ENCODE results near the gene DNAJC11.
"Not testable (repeated sequence)": the region's sequence is repeated elsewhere in the genome, so short reads cannot be mapped to it uniquely, and the experiment has no call there.

DNAJC11 gene

GRCh38 chr1:6653436-6654290 lies 48.0 kb downstream of the DNAJC11 start:
- no peak for DNase-seq (ENCODE audit: low read depth in 1 of 2, low spot score in 1 of 2)

DNA sequence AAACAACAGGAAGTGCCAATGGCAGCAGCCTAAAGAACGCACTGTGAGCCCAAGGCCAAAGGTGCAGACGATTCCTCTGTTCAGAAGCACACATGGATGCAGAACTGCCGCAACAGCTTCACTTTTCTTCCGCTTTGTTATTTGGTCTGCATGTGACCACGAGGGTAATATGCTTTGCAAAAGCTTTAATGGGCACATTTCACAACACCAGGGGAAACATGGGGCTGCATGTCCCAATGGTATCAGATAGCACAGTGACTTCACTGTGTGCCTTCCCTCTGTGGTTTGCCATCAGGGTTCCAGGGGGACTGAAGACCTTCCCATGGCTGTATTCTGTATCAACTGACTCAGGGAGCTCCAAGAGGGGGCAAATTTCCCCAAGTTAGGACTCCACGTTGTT lies 48.6 kb downstream of the DNAJC11 start:
- DNase-seq (ENCODE audit: low read depth in 1 of 2, low spot score in 1 of 2) = no peak

DNA sequence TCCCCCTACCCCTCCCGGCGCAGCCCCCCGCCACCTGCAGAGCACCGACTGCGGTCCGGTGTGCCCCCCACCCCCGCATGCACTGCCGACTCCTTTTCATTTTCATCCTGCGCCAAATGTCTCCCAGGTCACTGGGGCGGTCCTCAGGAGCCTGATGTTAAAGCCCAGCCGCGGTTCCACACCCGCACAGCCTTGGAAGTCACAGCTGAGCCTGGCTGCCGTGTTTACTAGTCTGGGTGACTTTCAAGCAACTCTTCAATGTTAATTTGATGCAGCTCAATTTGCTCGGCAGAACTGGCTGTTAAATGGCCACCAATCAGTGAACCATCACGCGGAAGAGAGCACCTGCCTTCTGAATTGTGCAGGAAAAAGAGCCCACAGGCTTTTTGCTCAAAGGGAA lies 49.7 kb downstream of the DNAJC11 start:
- no peak for DNase-seq (ENCODE audit: low read depth in 1 of 2, low spot score in 1 of 2)

- DNase-seq (ENCODE audit: low read depth in 1 of 2, low spot score in 1 of 2) = no peak
These were observed 53.1 kb downstream of the DNAJC11 start for GRCh38 chr1:6648556-6648955.

GRCh38 chr1:6646499-6647148 lies 55.0 kb downstream of the DNAJC11 start:
- DNase-seq (ENCODE audit: low read depth in 1 of 2, low spot score in 1 of 2) = no peak

DNA sequence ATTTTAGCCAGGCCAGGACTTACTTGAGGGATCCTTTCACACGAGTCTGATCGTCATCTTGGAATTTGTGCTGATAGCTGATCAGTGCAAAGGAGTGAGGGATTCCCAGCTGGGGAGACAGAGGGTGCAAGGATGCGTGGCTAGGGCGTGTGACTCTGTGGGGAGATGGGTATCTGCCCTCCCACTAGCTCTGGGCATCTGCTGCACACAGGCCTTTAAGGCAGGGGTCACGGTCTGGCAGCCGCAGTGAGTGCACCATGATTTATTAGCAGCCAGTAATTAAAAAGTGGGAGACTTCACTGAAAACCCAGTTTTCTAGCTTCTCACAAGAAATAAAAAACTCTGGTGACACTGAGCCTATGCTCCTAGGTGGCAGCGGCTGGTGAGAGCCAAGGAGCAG lies 56.6 kb downstream of the DNAJC11 start:
- no peak for DNase-seq (ENCODE audit: low read depth in 1 of 2, low spot score in 1 of 2)

DNA sequence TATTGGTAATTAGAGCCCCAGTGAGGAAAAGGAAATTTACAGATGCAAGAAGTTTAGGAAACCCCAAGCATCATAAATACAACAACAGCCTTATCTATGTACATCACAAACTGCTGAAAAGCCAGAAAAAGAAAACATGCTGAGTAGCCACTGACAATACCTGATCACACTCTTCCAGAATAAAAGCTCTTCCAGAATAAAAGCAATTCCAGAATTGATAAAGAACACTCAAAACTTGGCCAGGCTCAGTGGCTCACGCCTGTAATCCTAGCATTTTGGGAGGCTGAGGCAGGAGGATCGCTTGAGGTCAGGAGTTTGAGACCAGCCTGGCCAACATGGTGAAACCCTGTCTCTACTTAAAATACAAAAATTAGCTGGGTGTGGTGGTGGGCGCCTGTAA lies 60.7 kb downstream of the DNAJC11 start:
- DNase-seq (ENCODE audit: low read depth in 1 of 2, low spot score in 1 of 2) = not testable (repeated sequence)

GRCh38 chr1:6638226-6638625 lies 63.4 kb downstream of the DNAJC11 start:
- no peak for DNase-seq (ENCODE audit: low read depth in 1 of 2, low spot score in 1 of 2)

- DNase-seq (ENCODE audit: low read depth in 1 of 2, low spot score in 1 of 2) = no peak
These were observed 63.8 kb downstream of the DNAJC11 start for GRCh38 chr1:6637770-6638169.

DNA sequence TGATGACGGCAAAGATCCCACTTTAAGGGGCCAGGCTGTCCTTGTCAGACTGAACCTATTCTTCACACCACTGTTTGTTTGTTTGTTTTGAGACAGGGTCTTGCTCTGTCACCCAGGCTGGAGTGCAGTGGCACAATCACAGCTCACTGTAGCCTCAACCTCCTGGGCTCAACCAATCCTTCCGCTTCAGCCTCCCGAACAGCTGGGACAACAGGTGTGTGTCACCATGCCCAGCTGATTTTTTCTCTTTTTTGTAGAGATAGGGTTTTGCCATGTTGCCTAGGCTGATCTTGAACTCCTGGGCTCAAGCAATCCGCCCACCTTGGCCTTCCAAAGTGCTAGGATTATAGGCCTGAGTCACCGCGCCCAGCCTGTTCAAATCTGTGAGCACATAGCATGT lies 64.8 kb downstream of the DNAJC11 start:
- DNase-seq (ENCODE audit: low read depth in 1 of 2, low spot score in 1 of 2) = not testable (repeated sequence)

DNA sequence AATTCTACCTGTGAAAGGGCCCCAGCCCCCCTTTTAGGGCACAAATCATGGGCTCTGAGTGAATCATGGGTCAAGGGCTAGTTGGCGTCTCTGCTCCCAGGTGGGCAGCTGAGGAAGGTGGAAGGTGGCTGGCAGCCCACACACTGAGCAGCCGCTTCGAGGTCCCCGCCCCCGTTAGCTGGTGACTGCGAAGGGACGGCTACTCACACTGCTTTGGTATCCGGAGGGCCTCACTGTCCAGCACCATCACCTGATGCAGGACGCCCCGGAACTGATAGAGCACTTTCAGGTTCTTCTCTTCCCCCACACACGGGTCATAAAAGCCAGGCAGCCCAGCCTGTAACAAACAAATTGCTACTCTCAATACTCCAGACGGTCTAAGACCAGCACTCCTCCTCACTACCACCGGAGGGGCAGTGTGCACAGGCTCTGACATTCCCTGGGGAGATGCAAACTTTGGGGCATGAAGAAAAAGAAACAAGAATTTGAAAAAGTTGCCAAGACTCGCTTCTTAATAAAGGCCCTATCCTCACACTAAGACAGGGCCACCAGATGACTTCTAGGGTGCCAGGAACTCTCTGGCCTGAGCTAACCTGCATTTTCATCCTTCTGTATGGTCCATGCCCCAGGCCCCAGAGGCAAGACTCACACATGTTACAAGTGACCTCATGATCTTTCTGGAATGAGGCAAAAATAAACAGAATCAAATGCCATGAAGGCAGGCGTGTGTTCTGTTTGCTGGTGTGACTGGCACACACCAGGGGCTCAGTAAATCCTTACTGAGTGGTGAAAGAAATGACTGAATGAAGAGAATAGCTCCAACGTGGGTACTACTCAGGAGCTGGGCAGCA lies 65.5 kb downstream of the DNAJC11 start:
- no peak for DNase-seq (ENCODE audit: low read depth in 1 of 2, low spot score in 1 of 2)

GRCh38 chr1:6635161-6635909 lies 66.3 kb downstream of the DNAJC11 start:
- no peak for DNase-seq (ENCODE audit: low read depth in 1 of 2, low spot score in 1 of 2)

DNA sequence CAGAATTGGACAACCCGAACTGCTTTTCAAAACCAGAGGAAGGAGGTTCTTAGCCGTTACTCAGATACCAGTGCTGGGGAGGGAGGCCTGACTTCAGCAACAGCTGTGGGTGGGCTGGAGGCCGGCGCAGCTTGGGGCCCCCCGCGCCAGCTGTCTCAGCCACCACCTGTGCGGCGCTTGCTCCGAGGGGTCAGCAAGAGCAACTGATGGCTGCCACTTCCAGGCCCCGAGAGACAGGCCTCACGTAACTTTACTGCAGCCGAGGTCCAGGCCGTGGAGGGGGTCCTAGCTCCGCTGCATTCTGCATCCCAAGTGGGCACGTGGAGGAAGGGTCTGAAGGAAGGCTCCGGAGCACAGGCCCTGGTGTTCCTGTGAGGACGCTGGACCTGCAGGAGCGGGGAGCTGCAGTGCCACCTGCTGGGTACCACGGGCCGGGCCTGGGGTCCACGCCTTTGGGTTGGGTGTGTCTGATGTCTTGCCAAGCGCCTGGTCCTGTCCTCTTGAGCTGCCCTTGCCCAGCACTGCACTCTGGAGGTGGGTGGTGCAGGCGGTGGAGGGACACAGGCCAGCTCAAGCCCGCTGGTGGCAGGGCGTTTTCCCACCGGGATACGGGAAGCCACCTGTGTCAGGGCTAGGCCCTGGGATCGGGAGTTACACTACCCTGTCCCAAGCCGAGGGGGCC lies 67.1 kb downstream of the DNAJC11 start:
- DNase-seq (ENCODE audit: low read depth in 1 of 2, low spot score in 1 of 2) = peak in 1 of 2 donors; percentile 41

DNA sequence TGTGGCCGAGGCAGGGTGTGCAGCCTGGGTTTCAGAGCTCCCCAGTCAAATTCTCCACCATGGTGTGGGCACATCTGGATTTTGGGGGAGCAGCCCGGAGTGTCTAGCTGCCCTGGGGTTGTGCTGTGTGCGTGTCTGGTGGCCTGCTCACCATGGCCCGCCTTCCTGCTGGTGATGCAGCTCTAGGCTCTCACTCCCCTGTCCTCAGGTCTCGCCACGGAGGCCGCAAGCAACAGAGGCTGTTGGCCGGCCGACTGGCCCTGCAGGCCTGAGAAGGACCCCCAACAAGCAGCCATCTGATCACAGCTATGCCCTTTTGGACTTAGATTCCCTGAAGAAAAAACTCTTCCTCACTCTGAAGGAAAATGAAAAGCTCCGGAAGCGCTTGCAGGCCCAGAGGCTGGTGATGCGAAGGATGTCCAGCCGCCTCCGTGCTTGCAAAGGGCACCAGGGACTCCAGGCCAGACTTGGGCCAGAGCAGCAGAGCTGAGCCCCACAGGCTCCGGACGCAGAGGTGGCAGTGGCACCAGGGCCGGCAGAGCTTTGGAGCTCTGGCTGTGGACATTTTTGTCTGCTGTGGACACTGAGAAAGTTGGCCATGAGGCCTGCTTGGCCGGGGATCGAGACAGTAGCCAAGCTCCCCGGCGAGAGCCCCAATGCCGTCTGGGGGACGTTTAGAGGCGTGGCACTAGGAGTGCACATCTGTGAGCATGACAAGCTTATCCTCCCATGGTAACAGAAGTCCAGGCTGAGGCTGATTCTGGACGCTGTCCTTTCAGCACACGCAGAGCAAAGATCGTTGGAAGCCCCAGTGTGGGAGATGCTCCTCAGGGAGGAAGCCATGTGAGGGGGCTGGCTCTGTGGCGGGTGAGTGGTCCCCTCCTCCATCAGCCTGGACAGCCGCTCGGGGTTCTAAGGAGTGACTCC lies 68.8 kb downstream of the DNAJC11 start:
- DNase-seq (ENCODE audit: low read depth in 1 of 2, low spot score in 1 of 2) = no peak

GRCh38 chr1:6631058-6631457 lies 70.6 kb downstream of the DNAJC11 start:
- no peak for DNase-seq (ENCODE audit: low read depth in 1 of 2, low spot score in 1 of 2)

GRCh38 chr1:6630027-6630426 lies 71.6 kb downstream of the DNAJC11 start:
- no peak for DNase-seq (ENCODE audit: low read depth in 1 of 2, low spot score in 1 of 2)

- DNase-seq (ENCODE audit: low read depth in 1 of 2, low spot score in 1 of 2) = no peak
These were observed 72.6 kb downstream of the DNAJC11 start for GRCh38 chr1:6628971-6629479.

DNA sequence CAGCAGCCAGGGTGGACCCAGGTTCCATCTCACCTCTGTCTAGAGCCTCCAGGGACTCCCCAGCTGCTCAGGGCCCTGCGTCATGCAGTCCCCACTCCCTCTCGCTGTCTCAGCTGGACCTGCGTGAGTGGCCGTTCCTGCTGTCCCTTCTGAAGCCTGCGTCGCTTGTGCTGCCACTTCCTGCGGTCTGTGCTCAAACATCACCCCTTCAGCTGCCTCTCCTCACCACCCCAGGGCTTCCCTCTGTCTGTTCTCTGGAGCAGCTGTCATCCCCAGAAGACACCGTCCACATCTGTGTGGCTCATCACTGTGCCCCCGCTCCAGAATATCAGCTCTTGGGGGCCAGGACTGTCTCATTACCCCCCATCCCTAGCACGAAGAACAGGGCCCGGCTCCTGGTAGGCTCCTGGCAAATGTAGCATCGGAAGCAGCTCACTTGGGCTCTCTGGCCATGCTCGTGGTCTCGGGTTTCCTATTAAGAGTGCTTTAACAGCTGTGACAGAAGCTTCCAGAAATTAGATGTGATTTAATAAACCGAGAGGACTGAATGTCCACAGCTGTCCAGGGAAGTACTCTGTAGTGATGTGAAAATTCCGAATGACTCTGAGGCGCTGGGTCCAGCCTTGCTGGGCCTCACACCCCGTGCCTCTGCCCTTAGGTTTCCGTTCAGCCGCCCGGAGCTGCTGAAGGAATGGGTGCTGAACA lies 73.6 kb downstream of the DNAJC11 start:
- DNase-seq (ENCODE audit: low read depth in 1 of 2, low spot score in 1 of 2) = no peak

GRCh38 chr1:6627031-6627430 lies 74.6 kb downstream of the DNAJC11 start:
- no peak for DNase-seq (ENCODE audit: low read depth in 1 of 2, low spot score in 1 of 2)
